ENCODE results near the gene PRICKLE4.
"Not testable (repeated sequence)": the region's sequence is repeated elsewhere in the genome, so short reads cannot be mapped to it uniquely, and the experiment has no call there.

DNA sequence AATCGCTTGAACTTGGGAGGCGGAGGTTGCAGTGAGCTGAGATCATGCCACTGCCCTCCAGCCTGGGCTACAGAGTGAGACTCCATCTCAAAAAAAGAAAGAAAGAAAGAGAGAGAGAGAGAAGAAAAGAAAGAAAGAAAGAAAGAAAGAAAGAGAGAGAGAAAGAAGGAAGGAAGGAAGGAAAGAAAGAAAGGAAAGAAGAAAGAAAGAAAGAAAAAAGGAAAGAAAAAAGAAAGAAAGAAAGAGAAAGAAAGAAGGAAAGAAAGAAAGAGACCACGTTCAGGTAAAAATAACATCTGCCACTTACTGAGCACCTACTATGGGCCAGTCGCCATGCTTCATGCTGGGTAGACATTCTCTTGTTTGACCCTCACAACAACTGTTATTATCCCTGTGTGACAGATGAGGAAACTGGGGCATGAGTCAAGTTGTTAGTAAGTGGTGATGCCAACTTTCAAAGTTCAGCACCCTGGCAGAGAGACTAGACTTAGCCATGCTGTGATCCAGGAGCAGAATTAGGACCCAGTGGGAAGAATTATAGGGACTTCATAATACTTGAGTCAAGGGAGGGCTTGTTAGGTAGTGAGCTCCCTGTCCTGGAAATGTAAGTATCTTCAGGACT, 14.4 kb upstream of the PRICKLE4 start:
- TF ChIP-seq ZNF10 (tag by site-specific recombination; IDR thresholded peaks at IDR 0.05); CTCF (tag by site-specific recombination; IDR thresholded peaks at IDR 0.05); ZEB2 (tag by site-specific recombination; IDR thresholded peaks at IDR 0.05); ZNF610 (tag by site-specific recombination; IDR thresholded peaks at IDR 0.05; ENCODE audit: borderline replicate concordance); ZNF221 (tag by site-specific recombination; IDR thresholded peaks at IDR 0.05; ENCODE audit: borderline replicate concordance); YY1 (tag by site-specific recombination; IDR thresholded peaks at IDR 0.05); MYNN (tag by site-specific recombination; IDR thresholded peaks at IDR 0.05; ENCODE audit: borderline replicate concordance); ZNF121 (tag by site-specific recombination; IDR thresholded peaks at IDR 0.05); KLF9 (tag by site-specific recombination; IDR thresholded peaks at IDR 0.05; ENCODE audit: low read depth); SETDB1 (IDR thresholded peaks at IDR 0.05; ENCODE audit: insufficient read length, low read length): not testable (repeated sequence)
- TF ChIP-seq, protein P1, sequence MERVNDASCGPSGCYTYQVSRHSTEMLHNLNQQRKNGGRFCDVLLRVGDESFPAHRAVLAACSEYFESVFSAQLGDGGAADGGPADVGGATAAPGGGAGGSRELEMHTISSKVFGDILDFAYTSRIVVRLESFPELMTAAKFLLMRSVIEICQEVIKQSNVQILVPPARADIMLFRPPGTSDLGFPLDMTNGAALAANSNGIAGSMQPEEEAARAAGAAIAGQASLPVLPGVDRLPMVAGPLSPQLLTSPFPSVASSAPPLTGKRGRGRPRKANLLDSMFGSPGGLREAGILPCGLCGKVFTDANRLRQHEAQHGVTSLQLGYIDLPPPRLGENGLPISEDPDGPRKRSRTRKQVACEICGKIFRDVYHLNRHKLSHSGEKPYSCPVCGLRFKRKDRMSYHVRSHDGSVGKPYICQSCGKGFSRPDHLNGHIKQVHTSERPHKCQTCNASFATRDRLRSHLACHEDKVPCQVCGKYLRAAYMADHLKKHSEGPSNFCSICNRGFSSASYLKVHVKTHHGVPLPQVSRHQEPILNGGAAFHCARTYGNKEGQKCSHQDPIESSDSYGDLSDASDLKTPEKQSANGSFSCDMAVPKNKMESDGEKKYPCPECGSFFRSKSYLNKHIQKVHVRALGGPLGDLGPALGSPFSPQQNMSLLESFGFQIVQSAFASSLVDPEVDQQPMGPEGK (tag by site-specific recombination; IDR thresholded peaks at IDR 0.05), result not testable (repeated sequence)
- TF ChIP-seq, protein P2, sequence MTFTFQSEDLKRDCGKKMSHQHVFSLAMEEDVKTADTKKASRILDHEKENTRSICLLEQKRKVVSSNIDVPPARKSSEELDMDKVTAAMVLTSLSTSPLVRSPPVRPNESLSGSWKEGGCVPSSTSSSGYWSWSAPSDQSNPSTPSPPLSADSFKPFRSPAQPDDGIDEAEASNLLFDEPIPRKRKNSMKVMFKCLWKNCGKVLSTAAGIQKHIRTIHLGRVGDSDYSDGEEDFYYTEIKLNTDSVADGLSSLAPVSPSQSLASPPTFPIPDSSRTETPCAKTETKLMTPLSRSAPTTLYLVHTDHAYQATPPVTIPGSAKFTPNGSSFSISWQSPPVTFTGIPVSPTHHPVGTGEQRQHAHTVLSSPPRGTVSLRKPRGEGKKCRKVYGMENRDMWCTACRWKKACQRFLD (tag by site-specific recombination; IDR thresholded peaks at IDR 0.05), result not testable (repeated sequence)
- TF ChIP-seq, protein P3, sequence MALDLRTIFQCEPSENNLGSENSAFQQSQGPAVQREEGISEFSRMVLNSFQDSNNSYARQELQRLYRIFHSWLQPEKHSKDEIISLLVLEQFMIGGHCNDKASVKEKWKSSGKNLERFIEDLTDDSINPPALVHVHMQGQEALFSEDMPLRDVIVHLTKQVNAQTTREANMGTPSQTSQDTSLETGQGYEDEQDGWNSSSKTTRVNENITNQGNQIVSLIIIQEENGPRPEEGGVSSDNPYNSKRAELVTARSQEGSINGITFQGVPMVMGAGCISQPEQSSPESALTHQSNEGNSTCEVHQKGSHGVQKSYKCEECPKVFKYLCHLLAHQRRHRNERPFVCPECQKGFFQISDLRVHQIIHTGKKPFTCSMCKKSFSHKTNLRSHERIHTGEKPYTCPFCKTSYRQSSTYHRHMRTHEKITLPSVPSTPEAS (tag by site-specific recombination; IDR thresholded peaks at IDR 0.05), result not testable (repeated sequence)
